ENCODE results near the gene GIPC2. TPM values are rescaled to one million over a fixed set of nuclear protein-coding genes. Genes with fewer than 3 reads are reported as not detected.

GIPC2 gene
- total and polyA plus RNA-seq, 10 of the 15 experiments (the other 5 are each of a cell fraction or from before 2014, with no cell fraction given), result 0.03 to 0.23 (median 0.06) TPM; not detected in 2

DNA sequence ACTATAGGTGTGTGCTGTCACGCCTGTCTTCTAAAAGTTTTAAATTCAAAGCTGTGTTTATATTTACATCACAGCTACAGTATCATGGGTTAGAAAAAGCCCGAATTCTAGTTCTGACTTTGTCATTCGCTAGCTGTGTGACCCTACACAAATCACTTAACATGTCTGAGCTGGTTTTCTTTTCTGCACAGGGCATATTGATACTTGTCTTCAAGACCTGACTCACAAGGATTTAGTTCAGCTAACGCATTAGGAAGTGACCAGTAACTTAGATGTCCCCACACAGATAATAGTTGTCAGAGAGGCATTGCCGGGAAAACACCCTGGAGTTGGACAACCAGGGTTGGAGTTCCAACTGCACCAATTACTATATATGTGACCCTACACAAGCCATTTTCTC is 25.9 kb downstream of the GIPC2 start:
- H3K27ac ChIP-seq (ENCODE audit: control insufficient read depth, insufficient read depth), result no peak overlapping the region
- no peaks in the 10 kb centered on the region for H3K9me3 ChIP-seq (replicated peaks; ENCODE audit: control insufficient read depth, insufficient read depth, low read length)
- CTCF ChIA-PET, result interaction anchor here (1.4 kb wide), 2 partner anchors 28 to 59 kb away, joined by 3 to 4 read pairs; no protein-coding TSS in a partner anchor
- BruUV-seq (replicated peaks), result no TSS peak
- DNase-seq (ENCODE audit: low read depth, low spot score) (no peak), ATAC-seq (no peak), FAIRE-seq (no peak)
- H3K36me3 ChIP-seq (ENCODE audit: control insufficient read depth in 2 of 2, insufficient read depth in 2 of 2, low read length in 1 of 2), result no peaks in the 10 kb centered on the region
- in situ Hi-C loops (cut with MboI), result no loop called here
- no peak overlapping the region for H3K9ac ChIP-seq (ENCODE audit: control insufficient read depth, insufficient read depth, low read length)
- RAD21 ChIA-PET (ENCODE audit: unreplicated experiment), result no interaction called here
- no peak overlapping the region for H3K4me3 ChIP-seq
- intact Hi-C loops (cut with micrococcal nuclease; ENCODE audit: unreplicated experiment), result no loop called here
- H4K20me1 ChIP-seq (ENCODE audit: control insufficient read depth, insufficient read depth), result no peaks in the 10 kb centered on the region
- no peak overlapping the region for H2AFZ ChIP-seq (ENCODE audit: control insufficient read depth, low read depth, low read length)
- no peaks in the 10 kb centered on the region for H3K4me1 ChIP-seq (ENCODE audit: control insufficient read depth, insufficient read depth, low read length)
- no peaks in the 10 kb centered on the region; a peak in 2 of 4 replicates for H3K27me3 ChIP-seq (replicated peaks in 1 of 2; ENCODE audit: control insufficient read depth in 2 of 2, insufficient read depth in 2 of 2, low read length in 1 of 2)
- no peak overlapping the region for H3K4me2 ChIP-seq (ENCODE audit: control insufficient read depth, insufficient read depth)
- 19% methylated on average over 5 of the region's 5 CpGs for WGBS (ENCODE audit: insufficient coverage, insufficient replicate concordance, low lambda C conversion rate, missing lambda C conversion rate)
- no peaks in the 10 kb centered on the region for H3K79me2 ChIP-seq (ENCODE audit: control insufficient read depth, insufficient read depth, low read length)
- POLR2A ChIA-PET, result no interaction called here
- SMC1A ChIA-PET (ENCODE audit: uncharacterized antibody, unreplicated experiment), result interaction anchor here (0.6 to 1.7 kb wide), 3 partner anchors 9 to 651 kb away, joined by 3 read pairs; no protein-coding TSS in a partner anchor
- TF ChIP-seq SP1 (IDR thresholded peaks at IDR 0.05; ENCODE audit: low read depth, low read length) (no peak), E2F4 (IDR thresholded peaks at IDR 0.05; ENCODE audit: low read depth, low read length) (no peak), FOS (IDR thresholded peaks at IDR 0.05; ENCODE audit: borderline replicate concordance, extremely low read depth, insufficient read length) (no peak), REST (IDR thresholded peaks at IDR 0.05; ENCODE audit: low read depth, low read length) (no peak), IRF3 (IDR thresholded peaks at IDR 0.05) (no peak), SMAD1 (IDR thresholded peaks at IDR 0.05; ENCODE audit: low read depth, partially characterized antibody) (no peak), ASH2L (IDR thresholded peaks at IDR 0.05; ENCODE audit: borderline replicate concordance, low read depth) (no peak), STAT1 (conservative IDR thresholded peaks at IDR 0.05) (no peak), BMI1 (IDR thresholded peaks at IDR 0.05; ENCODE audit: borderline replicate concordance) (no peak), ETV6 (conservative IDR thresholded peaks at IDR 0.05 in 1 of 2, IDR thresholded peaks at IDR 0.05 in 1 of 2; ENCODE audit: borderline replicate concordance in 1 of 2, low read depth in 1 of 2) (no peak), PAX8 (IDR thresholded peaks at IDR 0.05) (no peak), MTA3 (IDR thresholded peaks at IDR 0.05; ENCODE audit: borderline replicate concordance, low read length) (no peak), E4F1 (IDR thresholded peaks at IDR 0.05; ENCODE audit: borderline replicate concordance, partially characterized antibody) (no peak), RAD21 (IDR thresholded peaks at IDR 0.05; ENCODE audit: insufficient read depth, low read depth, low read length) (no peak), BACH1 (IDR thresholded peaks at IDR 0.05; ENCODE audit: borderline replicate concordance) (no peak)

All from GM12878 (cell line).